Measurements from ENCODE around the gene C4orf36.
"Not testable (repeated sequence)": the region's sequence is repeated elsewhere in the genome, so short reads cannot be mapped to it uniquely, and the experiment has no call there.

C4orf36 gene

GRCh38 chr4:86917212-86918039, 25.2 kb upstream of the C4orf36 start:
- DNase-seq (ENCODE audit: low read depth, low spot score) = no peak
- H3K27ac ChIP-seq = no peak overlapping the region

GRCh38 chr4:86916392-86916791, 24.2 kb upstream of the C4orf36 start:
- DNase-seq (ENCODE audit: low read depth, low spot score) = no peak
- H3K27ac ChIP-seq = no peak overlapping the region

- no peak overlapping the region for H3K27ac ChIP-seq
- no peak for DNase-seq (ENCODE audit: low read depth, low spot score)
These were observed 18.8 kb upstream of the C4orf36 start for GRCh38 chr4:86910820-86911684.

- DNase-seq (ENCODE audit: low read depth, low spot score) = no peak
- H3K27ac ChIP-seq = no peak overlapping the region
These were observed 18.1 kb upstream of the C4orf36 start for GRCh38 chr4:86910369-86910768.

GRCh38 chr4:86909546-86910295, 17.5 kb upstream of the C4orf36 start:
- no peak for DNase-seq (ENCODE audit: low read depth, low spot score)
- H3K27ac ChIP-seq = no peak overlapping the region

- no peak overlapping the region for H3K27ac ChIP-seq
- DNase-seq (ENCODE audit: low read depth, low spot score) = no peak
These were observed 16.0 kb upstream of the C4orf36 start for GRCh38 chr4:86908251-86908657.

- no peak for DNase-seq (ENCODE audit: low read depth, low spot score)
- H3K27ac ChIP-seq = no peak overlapping the region
These were observed 9.6 kb upstream of the C4orf36 start for GRCh38 chr4:86901864-86902263.

- no peak overlapping the region for H3K27ac ChIP-seq
- DNase-seq (ENCODE audit: low read depth, low spot score) = no peak
These were observed 6.3 kb upstream of the C4orf36 start for GRCh38 chr4:86898562-86898961.

- H3K27ac ChIP-seq = no peak overlapping the region
- no peak for DNase-seq (ENCODE audit: low read depth, low spot score)
These were observed 4.4 kb upstream of the C4orf36 start for GRCh38 chr4:86896596-86896995.

- peak overlapping the region; percentile 99 for H3K27ac ChIP-seq
- no peak for DNase-seq (ENCODE audit: low read depth, low spot score)
These were observed 3.7 kb upstream of the C4orf36 start for GRCh38 chr4:86895692-86896488.

- DNase-seq (ENCODE audit: low read depth, low spot score) = no peak
- H3K27ac ChIP-seq = peak overlapping the region; percentile 99
These were observed 2.2 kb upstream of the C4orf36 start for GRCh38 chr4:86894455-86894854.

GRCh38 chr4:86893136-86893535, 914 bp upstream of the C4orf36 start:
- H3K27ac ChIP-seq = peak overlapping the region; percentile 99
- no peak for DNase-seq (ENCODE audit: low read depth, low spot score)

- H3K27ac ChIP-seq = peak overlapping the region; percentile 99
These were observed 376 bp upstream of the C4orf36 start for GRCh38 chr4:86892636-86892960.

GRCh38 chr4:86890790-86891189, 1.4 kb downstream of the C4orf36 start:
- no peak for DNase-seq (ENCODE audit: low read depth, low spot score)
- peak overlapping the region; percentile 99 for H3K27ac ChIP-seq

More at GRCh38 chr4:86892636-86892960, 376 bp upstream of the C4orf36 start:
- no peak for DNase-seq (ENCODE audit: low read depth, low spot score)

GRCh38 chr4:86879641-86880040, 12.6 kb downstream of the C4orf36 start:
- DNase-seq (ENCODE audit: low read depth, low spot score) = no peak

GRCh38 chr4:86878640-86879039, 13.6 kb downstream of the C4orf36 start:
- DNase-seq (ENCODE audit: low read depth, low spot score) = no peak
- H3K27ac ChIP-seq = no peak overlapping the region

More at GRCh38 chr4:86879641-86880040, 12.6 kb downstream of the C4orf36 start:
- no peak overlapping the region for H3K27ac ChIP-seq

GRCh38 chr4:86876894-86877685, 15.1 kb downstream of the C4orf36 start:
- DNase-seq (ENCODE audit: low read depth, low spot score) = no peak

GRCh38 chr4:86875436-86875835, 16.8 kb downstream of the C4orf36 start:
- DNase-seq (ENCODE audit: low read depth, low spot score); H3K27ac ChIP-seq: not testable (repeated sequence)

More at GRCh38 chr4:86876894-86877685, 15.1 kb downstream of the C4orf36 start:
- no peak overlapping the region for H3K27ac ChIP-seq

- DNase-seq (ENCODE audit: low read depth, low spot score) = no peak
- peak overlapping the region; percentile 32 for H3K27ac ChIP-seq
These were observed 20.1 kb downstream of the C4orf36 start for GRCh38 chr4:86872135-86872534.

Data from epithelial cell of prostate (primary cell).